AG10803 (cell line): ENCODE measurements around the gene TMEM176A.

Experiments used
- DNase-seq: peaks from one replicate; pipeline ENCODE4 v3.0.0; 2010; ENCODE audit warnings: low read depth
- H3K4me3 ChIP-seq: 2 replicates; pipeline ENCODE4 v1.5.1; 2011; ENCODE audit warnings: mild to moderate bottlenecking, low read length, control low read depth
- TF ChIP-seq, protein P1 (sequence below): conservative IDR thresholded peaks from 2 replicates; pipeline ENCODE4 v1.5.1; 2011; ENCODE audit warnings: mild to moderate bottlenecking, low read length, control low read depth, inconsistent platforms

The TMEM176A gene

DNA sequence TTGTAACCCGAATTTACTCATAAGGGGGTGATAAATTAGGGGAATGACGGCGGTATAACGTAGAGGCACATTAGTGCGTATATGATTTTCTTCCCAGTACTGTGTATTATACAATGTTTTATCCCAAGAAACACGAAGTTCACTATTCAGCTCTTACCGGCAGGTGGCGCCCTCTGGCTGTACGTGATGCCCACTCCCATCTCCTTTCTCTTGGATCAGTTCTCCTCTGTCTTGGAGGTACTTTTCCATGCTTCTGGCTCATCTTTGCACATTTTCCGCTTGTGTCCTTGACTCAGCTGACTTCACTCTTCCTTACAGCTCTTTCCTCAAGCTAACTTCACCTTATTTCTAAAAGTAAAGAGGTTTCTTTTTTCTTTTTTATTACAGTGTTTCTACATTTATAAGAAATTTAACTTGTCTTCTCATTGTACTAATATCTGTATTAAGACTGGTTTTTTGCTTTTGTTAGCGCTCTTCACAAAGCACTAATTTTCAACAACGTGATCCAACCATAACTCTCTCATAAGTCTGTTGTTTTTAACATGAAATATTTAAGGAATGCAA lies 21.7 kb upstream of the TMEM176A start:
- no peak overlapping the region for H3K4me3 ChIP-seq
- peak; percentile 67 for DNase-seq
- TF ChIP-seq, protein P1, sequence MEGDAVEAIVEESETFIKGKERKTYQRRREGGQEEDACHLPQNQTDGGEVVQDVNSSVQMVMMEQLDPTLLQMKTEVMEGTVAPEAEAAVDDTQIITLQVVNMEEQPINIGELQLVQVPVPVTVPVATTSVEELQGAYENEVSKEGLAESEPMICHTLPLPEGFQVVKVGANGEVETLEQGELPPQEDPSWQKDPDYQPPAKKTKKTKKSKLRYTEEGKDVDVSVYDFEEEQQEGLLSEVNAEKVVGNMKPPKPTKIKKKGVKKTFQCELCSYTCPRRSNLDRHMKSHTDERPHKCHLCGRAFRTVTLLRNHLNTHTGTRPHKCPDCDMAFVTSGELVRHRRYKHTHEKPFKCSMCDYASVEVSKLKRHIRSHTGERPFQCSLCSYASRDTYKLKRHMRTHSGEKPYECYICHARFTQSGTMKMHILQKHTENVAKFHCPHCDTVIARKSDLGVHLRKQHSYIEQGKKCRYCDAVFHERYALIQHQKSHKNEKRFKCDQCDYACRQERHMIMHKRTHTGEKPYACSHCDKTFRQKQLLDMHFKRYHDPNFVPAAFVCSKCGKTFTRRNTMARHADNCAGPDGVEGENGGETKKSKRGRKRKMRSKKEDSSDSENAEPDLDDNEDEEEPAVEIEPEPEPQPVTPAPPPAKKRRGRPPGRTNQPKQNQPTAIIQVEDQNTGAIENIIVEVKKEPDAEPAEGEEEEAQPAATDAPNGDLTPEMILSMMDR, result peak; percentile 93

DNA sequence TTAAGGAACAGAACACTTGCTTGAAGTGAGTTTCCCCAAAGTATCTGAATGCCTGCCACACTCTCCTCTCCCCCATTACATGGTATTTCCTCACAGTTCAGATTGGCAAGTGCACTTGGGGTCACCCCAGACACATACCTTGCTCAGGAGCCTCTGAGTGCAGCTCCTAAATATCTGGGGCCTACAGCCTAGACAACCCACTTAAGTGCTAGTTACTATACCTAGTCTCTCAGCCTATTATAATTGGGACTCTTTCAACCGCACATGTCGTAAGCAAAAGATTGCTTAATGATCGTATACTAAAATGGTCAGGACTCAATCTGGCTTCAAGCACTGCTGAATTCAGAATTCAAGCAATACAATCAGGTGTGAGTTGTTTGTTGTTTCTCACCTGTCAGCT lies 20.3 kb upstream of the TMEM176A start:
- TF ChIP-seq, protein P1, result no peak
- no peak for DNase-seq

DNA sequence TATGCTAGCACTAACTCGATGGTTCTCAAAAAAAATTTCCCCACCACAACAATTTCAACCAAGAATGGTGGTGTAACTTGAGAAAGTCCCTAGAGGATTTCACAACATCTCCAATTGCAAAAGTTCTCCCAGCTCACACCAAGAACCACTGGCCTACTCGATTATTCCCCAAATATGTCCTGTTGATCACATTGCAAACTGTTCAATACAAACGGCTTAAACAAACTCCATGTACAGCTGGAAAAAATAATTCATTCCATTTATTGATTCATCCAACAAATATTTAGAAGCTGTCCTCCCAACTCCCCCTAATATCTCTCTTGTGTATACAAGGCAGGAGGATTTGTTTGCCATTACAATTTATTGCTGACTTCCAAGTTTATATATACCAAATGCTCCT lies 19.5 kb upstream of the TMEM176A start:
- no peak overlapping the region for H3K4me3 ChIP-seq
- TF ChIP-seq, protein P1, result no peak
- peak; percentile 88 for DNase-seq

More for the DNA sequence above, 20.3 kb upstream of the TMEM176A start:
- no peak overlapping the region for H3K4me3 ChIP-seq

DNA sequence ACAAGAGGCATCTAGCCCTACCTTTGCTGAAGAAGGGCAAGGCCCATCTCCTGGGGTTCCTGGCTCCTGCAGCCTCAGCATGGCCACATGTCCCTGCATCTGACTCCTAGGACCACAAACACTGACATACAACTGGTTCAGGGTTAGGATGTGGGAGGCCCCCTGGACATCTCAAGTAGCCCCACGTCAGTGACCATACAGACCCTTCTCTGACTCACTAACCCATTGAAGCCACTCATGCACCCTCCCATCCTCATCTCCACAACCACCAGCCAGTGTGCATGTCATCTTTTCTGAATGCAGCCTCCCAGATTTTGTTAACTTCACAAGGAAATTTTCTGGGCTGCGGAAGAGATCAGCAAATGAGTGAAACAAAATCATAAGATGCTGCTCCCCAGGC lies 18.6 kb upstream of the TMEM176A start:
- TF ChIP-seq, protein P1, result no peak
- DNase-seq, result no peak
- no peak overlapping the region for H3K4me3 ChIP-seq

DNA sequence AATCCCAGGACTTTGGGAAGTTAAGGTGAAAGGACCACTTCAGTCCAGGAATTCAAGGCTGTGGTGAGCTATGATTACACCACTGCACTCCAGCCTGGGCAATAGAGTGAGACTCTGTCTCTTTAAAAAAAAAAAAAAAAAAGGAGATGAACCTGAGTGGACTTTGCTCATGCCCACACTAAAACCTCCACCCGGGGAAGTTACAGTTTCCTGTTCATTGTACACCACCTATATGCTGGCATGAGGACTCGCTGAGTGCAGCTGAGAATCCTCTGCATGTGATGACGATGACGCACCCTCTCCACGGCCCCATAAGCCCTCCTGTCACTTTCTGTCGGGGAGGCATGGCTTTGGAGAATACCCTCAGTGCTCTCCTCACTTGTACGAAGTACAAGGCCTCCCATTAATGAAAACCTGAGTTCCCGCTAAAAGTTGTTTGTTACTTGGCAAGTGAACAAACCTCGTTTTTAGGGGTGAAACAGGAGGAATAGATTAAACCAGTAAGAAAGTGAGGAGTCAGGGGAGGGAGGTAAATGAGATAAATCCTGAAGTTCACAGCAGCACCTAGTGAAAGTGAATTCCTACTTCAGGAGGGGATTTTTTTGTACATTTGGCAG lies 16.3 kb upstream of the TMEM176A start:
- no peak overlapping the region for H3K4me3 ChIP-seq
- DNase-seq, result no peak
- TF ChIP-seq, protein P1, result no peak

DNA sequence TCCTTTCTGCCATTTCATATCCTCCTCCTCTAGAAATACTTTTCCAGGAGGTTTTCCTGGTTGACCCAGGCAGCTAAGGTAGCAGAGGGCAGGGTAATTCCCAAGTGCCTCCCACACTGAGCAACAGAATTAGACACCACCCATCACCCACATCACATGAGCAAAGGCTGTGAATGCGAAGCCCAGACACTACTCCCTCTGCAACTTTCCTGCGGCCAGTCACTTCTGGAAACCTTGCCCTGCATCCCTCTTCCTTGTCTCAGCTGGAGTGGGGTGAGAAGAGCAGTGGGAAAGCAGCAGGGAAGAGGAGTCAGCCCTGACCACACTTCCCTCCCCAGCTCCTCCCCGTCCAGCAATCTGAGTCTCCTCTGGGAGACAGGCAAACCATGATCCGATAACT lies 15.6 kb upstream of the TMEM176A start:
- H3K4me3 ChIP-seq, result no peak overlapping the region
- TF ChIP-seq, protein P1, result no peak
- DNase-seq, result no peak
